GM03348 (cell line): ENCODE data around the gene LETM1.

Source experiments
- DNase-seq: peaks from one replicate; pipeline ENCODE4 v3.0.0; 2012; ENCODE audit warnings: low spot score

LETM1 gene

DNA sequence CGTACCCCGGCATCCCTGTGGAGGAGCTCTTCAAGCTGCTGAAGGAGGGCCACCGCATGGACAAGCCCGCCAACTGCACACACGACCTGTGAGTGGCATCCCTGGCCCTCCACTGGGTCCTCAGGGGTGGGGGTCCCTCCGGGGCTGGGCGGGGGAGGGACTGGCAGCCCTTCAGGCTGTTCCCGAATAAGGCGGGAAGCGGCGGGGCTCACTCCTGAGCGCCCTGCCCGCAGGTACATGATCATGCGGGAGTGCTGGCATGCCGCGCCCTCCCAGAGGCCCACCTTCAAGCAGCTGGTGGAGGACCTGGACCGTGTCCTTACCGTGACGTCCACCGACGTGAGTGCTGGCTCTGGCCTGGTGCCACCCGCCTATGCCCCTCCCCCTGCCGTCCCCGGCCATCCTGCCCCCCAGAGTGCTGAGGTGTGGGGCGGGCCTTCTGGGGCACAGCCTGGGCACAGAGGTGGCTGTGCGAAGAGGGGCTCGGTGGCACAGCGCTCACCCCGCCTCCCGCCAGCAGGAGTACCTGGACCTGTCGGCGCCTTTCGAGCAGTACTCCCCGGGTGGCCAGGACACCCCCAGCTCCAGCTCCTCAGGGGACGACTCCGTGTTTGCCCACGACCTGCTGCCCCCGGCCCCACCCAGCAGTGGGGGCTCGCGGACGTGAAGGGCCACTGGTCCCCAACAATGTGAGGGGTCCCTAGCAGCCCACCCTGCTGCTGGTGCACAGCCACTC, 49.2 kb downstream of the LETM1 start:
- DNase-seq, result no peak

GRCh38 chr4:1806223-1806564, 49.8 kb downstream of the LETM1 start:
- no peak for DNase-seq

- no peak for DNase-seq
Observed at GRCh38 chr4:1805493-1806222, 50.3 kb downstream of the LETM1 start.

DNA sequence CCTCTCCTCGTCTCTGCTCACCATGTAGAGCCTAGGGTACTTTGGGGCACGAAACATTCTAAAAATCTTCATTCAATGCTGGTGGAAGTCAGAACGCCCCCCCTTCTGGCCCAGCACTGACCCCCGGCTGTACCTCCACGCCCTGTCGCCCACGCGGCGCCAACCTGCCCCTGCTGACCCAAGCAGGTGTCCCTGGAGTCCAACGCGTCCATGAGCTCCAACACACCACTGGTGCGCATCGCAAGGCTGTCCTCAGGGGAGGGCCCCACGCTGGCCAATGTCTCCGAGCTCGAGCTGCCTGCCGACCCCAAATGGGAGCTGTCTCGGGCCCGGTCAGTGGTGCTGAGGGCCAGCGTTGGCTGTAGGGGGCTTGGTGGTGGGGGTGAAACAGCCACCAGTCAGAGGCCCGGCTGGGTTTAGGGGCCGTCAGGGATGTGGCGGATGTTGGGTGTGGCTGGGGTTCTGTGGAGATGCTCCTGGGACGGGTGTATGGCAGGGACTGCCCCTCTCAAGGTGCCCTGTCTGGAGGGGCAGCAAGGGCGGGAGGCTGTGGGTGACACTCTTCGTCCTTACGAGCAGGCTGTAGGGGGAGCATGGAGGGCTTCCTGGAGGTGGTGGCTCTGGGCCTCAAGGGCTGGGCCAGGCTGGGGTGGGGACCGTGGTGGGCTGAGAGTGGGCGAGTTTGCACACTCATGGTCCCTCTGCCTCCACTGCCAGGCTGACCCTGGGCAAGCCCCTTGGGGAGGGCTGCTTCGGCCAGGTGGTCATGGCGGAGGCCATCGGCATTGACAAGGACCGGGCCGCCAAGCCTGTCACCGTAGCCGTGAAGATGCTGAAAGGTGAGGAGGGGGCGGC, 51.1 kb downstream of the LETM1 start:
- DNase-seq, result no peak

GRCh38 chr4:1803523-1804423, 52.2 kb downstream of the LETM1 start:
- no peak for DNase-seq

DNA sequence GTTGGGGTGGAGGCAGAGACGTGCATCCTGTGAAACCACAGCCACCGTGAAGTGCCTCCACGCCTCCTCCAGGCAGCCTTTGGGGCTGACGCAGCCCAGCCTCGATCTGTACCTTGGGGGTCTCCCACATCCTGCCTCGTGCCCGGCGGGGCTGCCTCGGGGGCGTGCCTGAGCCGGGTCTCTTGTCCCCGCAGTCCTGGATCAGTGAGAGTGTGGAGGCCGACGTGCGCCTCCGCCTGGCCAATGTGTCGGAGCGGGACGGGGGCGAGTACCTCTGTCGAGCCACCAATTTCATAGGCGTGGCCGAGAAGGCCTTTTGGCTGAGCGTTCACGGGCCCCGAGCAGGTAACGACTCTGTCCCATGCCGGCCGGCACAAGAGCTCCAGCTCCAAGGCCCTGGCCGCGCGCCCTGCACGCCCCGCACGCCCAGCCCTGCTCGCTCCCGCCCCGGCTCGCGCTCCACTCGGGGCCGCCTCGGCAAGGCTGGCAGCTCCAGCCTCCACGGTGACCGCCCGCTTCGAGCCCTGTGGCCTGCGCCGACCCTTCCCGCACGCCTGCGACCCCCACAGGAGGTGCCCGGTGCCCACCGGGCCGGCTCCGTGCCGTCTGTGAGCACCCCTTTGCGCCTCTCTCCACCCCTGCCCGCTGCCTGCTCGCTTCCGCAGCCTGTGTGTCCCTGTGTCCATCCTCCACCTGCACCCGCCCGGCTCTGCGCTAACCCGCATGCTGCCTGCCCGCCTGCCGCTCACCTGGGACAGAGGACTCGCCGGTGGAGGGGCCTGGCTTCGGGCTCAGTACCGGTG, 53.0 kb downstream of the LETM1 start:
- no peak for DNase-seq

- peak; percentile 78 for DNase-seq
Observed at GRCh38 chr4:1802151-1802715, 53.7 kb downstream of the LETM1 start.

GRCh38 chr4:1801286-1801958, 54.5 kb downstream of the LETM1 start:
- DNase-seq, result no peak

DNA sequence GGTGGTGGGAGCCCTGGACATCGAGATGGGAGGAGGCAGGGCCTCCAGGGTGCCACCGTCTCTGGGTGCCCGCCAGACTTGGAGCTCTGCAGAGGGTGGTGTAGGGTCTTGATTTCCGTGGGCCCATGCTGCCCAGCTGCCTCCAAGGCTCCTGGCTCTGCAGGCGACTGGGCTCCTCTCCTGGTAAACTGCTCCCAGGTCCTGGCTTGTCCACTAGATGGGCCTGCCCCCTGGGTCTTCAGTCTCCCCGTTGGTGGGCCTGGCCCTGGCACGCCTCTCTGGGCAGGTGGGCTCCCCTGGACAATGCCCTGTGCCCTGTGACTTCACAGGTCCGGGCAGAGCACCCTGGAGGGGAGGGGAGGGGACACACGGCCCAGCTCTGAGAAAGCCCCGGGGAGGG, 55.2 kb downstream of the LETM1 start:
- no peak for DNase-seq

DNA sequence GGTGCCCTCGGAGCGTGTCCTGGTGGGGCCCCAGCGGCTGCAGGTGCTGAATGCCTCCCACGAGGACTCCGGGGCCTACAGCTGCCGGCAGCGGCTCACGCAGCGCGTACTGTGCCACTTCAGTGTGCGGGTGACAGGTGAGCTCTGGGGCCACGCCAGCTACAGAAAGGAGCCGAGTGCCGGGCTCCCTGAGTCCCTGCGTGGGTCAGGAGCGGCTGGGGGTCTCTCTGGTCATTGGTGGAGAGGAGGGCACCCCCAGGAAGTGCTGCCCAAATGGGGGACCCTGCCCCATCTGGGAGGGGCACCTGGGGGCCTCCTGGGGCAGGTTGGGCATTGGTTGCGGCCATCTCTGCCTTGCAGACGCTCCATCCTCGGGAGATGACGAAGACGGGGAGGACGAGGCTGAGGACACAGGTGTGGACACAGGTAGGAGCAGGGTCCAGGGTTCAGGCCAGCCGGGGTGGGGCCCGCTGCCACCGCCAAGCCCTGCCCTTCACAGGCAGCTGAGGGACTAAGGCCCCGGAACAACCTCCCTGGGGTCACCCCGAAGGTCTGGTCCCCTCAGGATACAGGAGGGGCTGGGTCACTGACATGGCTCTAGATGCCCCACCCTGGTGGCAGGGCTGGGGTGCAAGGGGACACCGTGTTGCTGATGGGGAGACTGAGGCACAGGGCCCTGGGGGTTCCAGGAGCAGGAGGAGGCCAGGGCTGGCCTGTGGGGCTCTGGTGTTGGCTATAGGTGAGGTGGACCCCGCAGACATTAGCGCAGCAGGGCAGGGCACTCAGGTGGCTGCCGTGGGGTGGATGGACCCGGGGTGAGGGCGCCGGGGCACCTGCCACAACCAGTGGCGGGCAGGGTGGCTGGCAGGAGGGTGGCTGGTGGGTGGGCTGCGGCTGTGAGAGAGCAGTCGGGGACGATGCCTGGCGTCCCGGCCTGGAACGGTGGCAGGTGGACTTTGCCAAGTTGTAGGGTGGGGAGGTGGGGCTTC, 56.3 kb downstream of the LETM1 start:
- DNase-seq, result no peak

DNA sequence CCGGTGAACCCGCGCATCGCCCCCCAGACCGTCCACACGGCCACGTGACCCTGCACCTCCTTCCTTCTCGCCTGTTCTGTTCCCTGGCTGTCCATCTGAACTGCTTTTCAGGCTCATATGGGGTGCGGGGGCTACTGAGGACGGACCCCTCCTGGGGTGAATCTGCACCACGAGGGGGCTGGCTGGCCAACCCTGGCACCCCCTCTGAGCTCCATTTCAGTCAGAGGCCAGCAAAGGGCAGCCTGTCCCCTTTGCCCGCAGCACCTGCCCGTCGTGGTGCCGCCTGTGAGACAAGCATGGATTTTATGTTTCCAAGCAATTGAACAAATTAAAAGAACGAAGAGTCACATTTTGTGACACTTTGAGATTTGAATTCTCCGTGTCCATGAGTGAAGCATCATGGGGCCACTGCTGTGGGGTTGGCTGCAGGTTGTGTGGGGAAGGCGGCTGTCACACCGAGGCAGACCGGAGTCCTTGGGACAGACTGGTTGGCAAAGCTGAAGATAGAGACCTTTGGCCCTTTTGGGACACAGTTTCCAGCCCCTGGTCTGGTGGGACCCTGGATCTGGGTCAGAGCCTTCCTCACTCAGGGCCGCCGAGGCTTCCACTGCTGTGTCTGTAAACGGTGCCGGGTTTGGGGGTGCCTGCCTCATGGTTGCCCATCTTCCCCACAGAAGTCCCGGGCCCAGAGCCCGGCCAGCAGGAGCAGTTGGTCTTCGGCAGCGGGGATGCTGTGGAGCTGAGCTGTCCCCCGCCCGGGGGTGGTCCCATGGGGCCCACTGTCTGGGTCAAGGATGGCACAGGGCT, 57.2 kb downstream of the LETM1 start:
- no peak for DNase-seq

GRCh38 chr4:1797861-1798579, 57.9 kb downstream of the LETM1 start:
- DNase-seq, result no peak

GRCh38 chr4:1797298-1797860, 58.6 kb downstream of the LETM1 start:
- DNase-seq, result no peak

DNA sequence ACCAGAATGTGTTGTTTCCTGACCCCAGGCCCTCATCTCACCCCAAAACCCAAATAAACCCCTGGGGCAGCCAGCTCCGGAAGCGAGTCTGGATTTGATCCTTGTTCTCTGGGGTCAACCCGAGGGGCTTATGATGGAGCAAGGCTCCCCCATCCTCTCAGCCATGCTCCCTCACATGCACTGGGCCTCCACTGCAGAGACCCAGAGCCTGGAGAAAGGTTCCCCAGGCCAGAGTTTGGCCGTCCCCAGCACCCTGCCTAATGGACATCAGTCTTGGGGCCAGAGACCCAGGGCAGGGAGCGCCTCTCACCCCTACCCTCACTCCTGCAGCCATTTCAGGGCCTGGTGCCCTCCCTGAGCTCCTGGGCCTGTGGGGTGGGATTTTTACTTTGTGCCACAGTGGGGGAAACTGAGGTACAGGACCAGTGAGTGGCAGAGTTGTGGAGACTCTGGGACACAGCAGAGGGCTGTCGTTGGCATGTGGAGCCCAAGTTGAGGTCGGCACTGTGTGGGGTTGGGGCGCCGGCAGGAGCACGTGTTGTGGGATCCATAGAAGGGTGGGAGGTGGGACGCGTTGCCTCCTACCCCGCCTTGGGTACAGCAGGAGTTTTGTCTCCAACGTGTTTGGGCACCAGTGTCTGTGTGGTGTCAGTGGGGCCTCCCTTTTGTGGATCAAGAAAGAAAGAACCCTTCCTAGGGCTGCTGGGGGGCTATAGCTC, 59.3 kb downstream of the LETM1 start:
- no peak for DNase-seq

GRCh38 chr4:1795299-1796195, 60.4 kb downstream of the LETM1 start:
- DNase-seq, result no peak
